Parathyroid adenoma (tissue), 2 donors: Measurements from ENCODE around the gene TRDN.

Experiments used
- H2AFZ ChIP-seq: fragments of 300-600 bp; sonication (generic); one replicate; pipeline ENCODE4 v1.7.0; 2017; ENCODE audit warnings: antibody characterized with exemption, mild to moderate bottlenecking
- H3K27ac ChIP-seq: fragments of 300-600 bp; sonication (generic); one replicate; pipeline ENCODE4 v1.7.0; 2017
- H3K27me3 ChIP-seq: fragments of 300-600 bp; sonication (generic); one replicate; pipeline ENCODE4 v1.7.0; 2017; ENCODE audit warnings: low read length; ENCODE audit not compliant: control insufficient read depth, insufficient read depth
- H3K36me3 ChIP-seq: fragments of 300-600 bp; sonication (generic); one replicate; pipeline ENCODE4 v1.7.0; 2017; ENCODE audit warnings: low read length; ENCODE audit not compliant: control insufficient read depth, insufficient read depth
- H3K4me1 ChIP-seq: fragments of 300-600 bp; sonication (generic); one replicate; pipeline ENCODE4 v1.7.0; 2017; ENCODE audit warnings: control low read depth
- H3K4me2 ChIP-seq: fragments of 300-600 bp; sonication (generic); one replicate; pipeline ENCODE4 v1.7.0; 2017; ENCODE audit warnings: low read length
- H3K4me3 ChIP-seq: fragments of 300-600 bp; sonication (generic); one replicate; pipeline ENCODE4 v1.7.0; 2017; ENCODE audit warnings: low read depth, low read length
- H3K79me2 ChIP-seq: fragments of 300-600 bp; sonication (generic); one replicate; pipeline ENCODE4 v1.7.0; 2017; ENCODE audit warnings: control low read depth
- H3K9ac ChIP-seq: fragments of 300-600 bp; sonication (generic); one replicate; pipeline ENCODE4 v1.7.0; 2017; ENCODE audit warnings: mild to moderate bottlenecking
- H3K9me3 ChIP-seq: fragments of 300-600 bp; sonication (generic); one replicate; pipeline ENCODE4 v1.7.0; 2017; ENCODE audit warnings: low read length; ENCODE audit not compliant: control insufficient read depth
- TF ChIP-seq, protein P1 (sequence below): fragments of 300-600 bp; sonication (generic); IDR thresholded peaks from one replicate; pipeline ENCODE4 v1.7.0; 2017; ENCODE audit warnings: antibody characterized with exemption, mild to moderate bottlenecking
- donor health status: primary hyperparathyroidism.

TRDN gene

GRCh38 chr6:123580331-123580730 lies 56.4 kb downstream of the TRDN start:
- H3K9me3 ChIP-seq: no peaks in the 10 kb centered on the region

GRCh38 chr6:123575188-123575587 lies 61.6 kb downstream of the TRDN start:
- H2AFZ ChIP-seq: no peak overlapping the region
- H3K4me1 ChIP-seq: no peaks in the 10 kb centered on the region
- H3K9me3 ChIP-seq: no peaks in the 10 kb centered on the region
- H3K79me2 ChIP-seq: no peaks in the 10 kb centered on the region
- H3K4me3 ChIP-seq: no peak overlapping the region
- H3K9ac ChIP-seq: no peak overlapping the region
- no peaks in the 10 kb centered on the region for H3K27me3 ChIP-seq
- no peak overlapping the region for H3K27ac ChIP-seq
- no peaks in the 10 kb centered on the region for H3K36me3 ChIP-seq
- H3K4me2 ChIP-seq: no peak overlapping the region
- TF ChIP-seq, protein P1, sequence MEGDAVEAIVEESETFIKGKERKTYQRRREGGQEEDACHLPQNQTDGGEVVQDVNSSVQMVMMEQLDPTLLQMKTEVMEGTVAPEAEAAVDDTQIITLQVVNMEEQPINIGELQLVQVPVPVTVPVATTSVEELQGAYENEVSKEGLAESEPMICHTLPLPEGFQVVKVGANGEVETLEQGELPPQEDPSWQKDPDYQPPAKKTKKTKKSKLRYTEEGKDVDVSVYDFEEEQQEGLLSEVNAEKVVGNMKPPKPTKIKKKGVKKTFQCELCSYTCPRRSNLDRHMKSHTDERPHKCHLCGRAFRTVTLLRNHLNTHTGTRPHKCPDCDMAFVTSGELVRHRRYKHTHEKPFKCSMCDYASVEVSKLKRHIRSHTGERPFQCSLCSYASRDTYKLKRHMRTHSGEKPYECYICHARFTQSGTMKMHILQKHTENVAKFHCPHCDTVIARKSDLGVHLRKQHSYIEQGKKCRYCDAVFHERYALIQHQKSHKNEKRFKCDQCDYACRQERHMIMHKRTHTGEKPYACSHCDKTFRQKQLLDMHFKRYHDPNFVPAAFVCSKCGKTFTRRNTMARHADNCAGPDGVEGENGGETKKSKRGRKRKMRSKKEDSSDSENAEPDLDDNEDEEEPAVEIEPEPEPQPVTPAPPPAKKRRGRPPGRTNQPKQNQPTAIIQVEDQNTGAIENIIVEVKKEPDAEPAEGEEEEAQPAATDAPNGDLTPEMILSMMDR: no peak

More at GRCh38 chr6:123580331-123580730, 56.4 kb downstream of the TRDN start:
- no peak overlapping the region for H2AFZ ChIP-seq
- H3K36me3 ChIP-seq: no peaks in the 10 kb centered on the region
- H3K4me3 ChIP-seq: no peak overlapping the region
- no peaks in the 10 kb centered on the region for H3K79me2 ChIP-seq
- H3K4me2 ChIP-seq: no peak overlapping the region
- no peak overlapping the region for H3K27ac ChIP-seq
- no peaks in the 10 kb centered on the region for H3K27me3 ChIP-seq
- TF ChIP-seq, protein P1: no peak
- no peak overlapping the region for H3K9ac ChIP-seq
- no peaks in the 10 kb centered on the region for H3K4me1 ChIP-seq

GRCh38 chr6:123570813-123571684 lies 65.7 kb downstream of the TRDN start:
- Histone ChIP-seq H3K4me2 (peak overlapping the region; percentile 69), H3K27ac (no peak overlapping the region), H3K4me3 (peak overlapping the region; percentile 43), H3K4me1 (no peaks in the 10 kb centered on the region), H2AFZ (peak overlapping the region; percentile 73), H3K79me2 (no peaks in the 10 kb centered on the region), H3K27me3 (no peaks in the 10 kb centered on the region), H3K9me3 (no peaks in the 10 kb centered on the region), H3K9ac (no peak overlapping the region), H3K36me3 (no peaks in the 10 kb centered on the region)
- TF ChIP-seq, protein P1: no peak

DNA sequence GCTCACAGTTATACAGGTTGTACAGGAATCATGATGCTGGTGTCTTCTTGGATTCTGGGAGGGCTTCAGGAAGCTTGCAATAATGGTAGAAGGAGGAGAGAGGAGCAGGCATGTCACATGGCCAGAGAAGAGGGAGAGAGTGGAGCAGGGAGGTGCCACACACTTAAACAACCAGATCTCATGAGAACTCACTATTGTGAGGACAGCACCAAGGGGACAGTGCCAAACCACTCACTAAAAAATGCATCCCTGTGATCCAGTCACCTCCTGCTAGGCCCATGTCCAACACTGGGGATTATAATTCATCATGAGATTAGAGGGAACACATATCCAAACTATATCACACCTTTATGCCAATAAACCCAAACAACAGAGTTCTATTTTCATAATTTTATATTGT lies 67.2 kb downstream of the TRDN start:
- TF ChIP-seq, protein P1: no peak
- no peak overlapping the region for H3K9ac ChIP-seq
- H3K4me2 ChIP-seq: no peak overlapping the region
- H3K4me1 ChIP-seq: peaks cover 2% of the 10 kb centered on the region
- peak overlapping the region; percentile 26 for H2AFZ ChIP-seq
- H3K36me3 ChIP-seq: no peaks in the 10 kb centered on the region
- H3K27ac ChIP-seq: no peak overlapping the region
- no peak overlapping the region for H3K4me3 ChIP-seq
- H3K79me2 ChIP-seq: no peaks in the 10 kb centered on the region
- H3K9me3 ChIP-seq: no peaks in the 10 kb centered on the region
- no peaks in the 10 kb centered on the region for H3K27me3 ChIP-seq

DNA sequence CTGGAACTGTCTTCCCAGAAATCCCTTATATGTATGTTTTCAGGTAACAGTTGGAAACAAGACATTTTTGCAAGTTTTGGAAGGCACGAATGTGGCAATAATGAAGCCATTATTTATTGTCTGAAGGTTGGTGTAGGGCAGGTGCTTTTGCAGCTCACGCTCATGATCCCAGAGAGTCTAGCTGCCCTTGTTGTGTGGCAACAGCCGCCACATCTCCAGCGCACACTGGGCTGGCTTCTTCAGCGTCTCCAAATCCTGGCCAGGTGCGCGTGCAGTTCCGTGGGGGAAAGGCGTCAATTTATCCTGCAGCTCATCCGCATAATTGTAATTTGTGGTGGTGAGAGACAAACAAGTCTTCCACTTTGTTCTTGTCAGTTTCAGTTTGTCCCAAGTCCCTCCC lies 71.2 kb downstream of the TRDN start:
- no peaks in the 10 kb centered on the region for H3K79me2 ChIP-seq
- H3K36me3 ChIP-seq: no peaks in the 10 kb centered on the region
- H3K9ac ChIP-seq: no peak overlapping the region
- H3K27ac ChIP-seq: no peak overlapping the region
- TF ChIP-seq, protein P1: no peak
- no peaks in the 10 kb centered on the region for H3K27me3 ChIP-seq
- no peak overlapping the region for H2AFZ ChIP-seq
- peaks cover 5% of the 10 kb centered on the region for H3K4me1 ChIP-seq
- H3K9me3 ChIP-seq: no peaks in the 10 kb centered on the region
- H3K4me2 ChIP-seq: no peak overlapping the region
- no peak overlapping the region for H3K4me3 ChIP-seq
